Large intestine (tissue), 3 donors: Measurements from ENCODE around the gene TCERG1L. TPM values are rescaled to one million over a fixed set of nuclear protein-coding genes. Genes with fewer than 3 reads are reported as not detected.
"Not testable (repeated sequence)": the region's sequence is repeated elsewhere in the genome, so short reads cannot be mapped to it uniquely, and the experiment has no call there.

Experiments
- DNase-seq, 2 donors: peaks; one replicate each; pipeline versions ENCODE4 v3.0.0 to v3.0.0-alpha.2; 2013
- H3K27ac ChIP-seq: one replicate; pipeline ENCODE4 v1.5.1; 2013; ENCODE audit warnings: low read length
- H3K27me3 ChIP-seq: 2 replicates; pipeline ENCODE4 v1.6.1; 2013; ENCODE audit warnings: low read length; ENCODE audit not compliant: control insufficient read depth, insufficient read depth
- H3K36me3 ChIP-seq: 2 replicates; pipeline ENCODE4 v1.6.1; 2013; ENCODE audit warnings: low read length; ENCODE audit not compliant: control insufficient read depth, insufficient read depth
- H3K4me1 ChIP-seq: one replicate; pipeline ENCODE4 v1.6.1; 2013; ENCODE audit warnings: low read length; ENCODE audit not compliant: control insufficient read depth, insufficient read depth
- H3K4me3 ChIP-seq: one replicate; pipeline ENCODE4 v1.5.1; 2013; ENCODE audit warnings: low read length
- H3K9me3 ChIP-seq: one replicate; pipeline ENCODE4 v1.6.1; 2013; ENCODE audit warnings: mild to moderate bottlenecking, low read depth, low read length, moderate library complexity; ENCODE audit not compliant: control insufficient read depth
- WGBS: methylation state at CpG from one replicate; pipeline ENCODE4 v1.1.5; 2013; ENCODE audit warnings: low lambda C conversion rate; ENCODE audit not compliant: insufficient coverage; 5-methylcytosine and 5-hydroxymethylcytosine counted together
- polyA plus RNA-seq: library from polyadenylated mRNA; unstranded; fragments of 120-200 nt; gene quantifications from one replicate; pipeline ENCODE4 v1.2.1, GENCODE V29; 2013

TCERG1L gene
- polyA plus RNA-seq, 1 donor = 0.45 TPM

DNA sequence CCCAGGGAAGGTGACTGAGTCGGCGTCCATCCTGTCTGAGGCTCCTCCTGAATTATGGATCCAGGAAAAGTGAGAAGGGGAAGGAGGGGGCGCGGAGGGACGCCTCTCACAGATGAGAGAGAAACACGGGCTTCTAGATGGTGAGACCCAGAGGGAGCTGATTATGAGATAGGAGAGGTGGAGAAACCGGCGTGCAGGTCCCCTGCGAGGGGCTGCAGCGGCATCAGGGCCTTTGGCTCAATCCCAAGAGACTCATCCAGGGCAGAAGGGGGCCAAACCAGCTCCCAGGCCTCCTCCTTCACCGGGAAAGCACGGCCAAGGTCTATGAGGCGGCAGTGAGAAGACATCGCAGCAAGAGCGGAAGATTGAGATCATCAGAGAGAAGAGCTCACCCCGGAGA lies 70.8 kb downstream of the TCERG1L start:
- Histone ChIP-seq H3K9me3 (no peaks in the 10 kb centered on the region), H3K27ac (no peak overlapping the region), H3K27me3 (no peaks in the 10 kb centered on the region), H3K4me3 (no peak overlapping the region), H3K4me1 (no peaks in the 10 kb centered on the region), H3K36me3 (no peaks in the 10 kb centered on the region)
- DNase-seq = no peak
- WGBS = no CpG with 5 or more reads among the region's 16 CpGs

DNA sequence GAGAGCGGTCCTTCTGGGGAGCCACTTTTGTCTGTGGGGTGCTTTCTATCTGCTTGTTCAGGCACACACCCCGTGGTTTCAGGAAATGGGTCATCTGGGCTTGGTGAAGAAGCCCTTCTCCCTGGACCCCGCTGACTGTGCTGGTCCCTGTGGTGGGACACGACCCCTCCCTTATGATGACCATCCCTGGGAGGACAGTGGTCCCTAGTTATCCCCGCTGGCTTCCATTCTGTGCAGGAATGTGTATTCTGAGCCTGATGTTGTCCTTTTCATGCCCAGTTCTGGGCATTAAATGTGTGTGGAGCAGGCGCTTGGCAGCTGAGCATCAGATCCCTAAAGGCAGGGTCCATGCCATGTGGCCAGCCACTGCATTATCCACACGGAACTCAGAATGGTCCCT lies 71.6 kb downstream of the TCERG1L start:
- WGBS = no CpG with 5 or more reads among the region's 7 CpGs
- Histone ChIP-seq H3K9me3 (no peaks in the 10 kb centered on the region), H3K36me3 (no peaks in the 10 kb centered on the region), H3K27ac (no peak overlapping the region), H3K27me3 (no peaks in the 10 kb centered on the region), H3K4me3 (no peak overlapping the region), H3K4me1 (no peaks in the 10 kb centered on the region)
- DNase-seq = no peak

DNA sequence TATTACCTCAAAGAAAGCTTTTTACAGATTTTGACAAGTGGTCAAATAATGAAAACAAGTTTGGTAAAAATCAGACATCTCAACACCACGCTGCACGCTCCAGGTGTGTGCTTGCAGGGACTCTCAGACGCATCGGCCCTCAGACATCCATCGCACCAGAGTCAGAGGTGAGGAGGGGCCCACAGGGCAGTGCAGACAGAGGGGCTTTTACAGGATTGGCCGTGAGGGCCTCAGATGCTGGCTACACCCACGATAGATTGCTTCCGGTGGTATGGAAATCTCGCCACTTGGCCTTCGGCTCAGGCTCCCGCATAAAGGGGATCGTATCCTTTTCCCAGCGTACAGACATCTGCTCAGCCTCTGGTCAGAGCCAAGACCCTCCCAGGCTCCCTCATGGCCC lies 72.1 kb downstream of the TCERG1L start:
- no peaks in the 10 kb centered on the region for H3K9me3 ChIP-seq

DNA sequence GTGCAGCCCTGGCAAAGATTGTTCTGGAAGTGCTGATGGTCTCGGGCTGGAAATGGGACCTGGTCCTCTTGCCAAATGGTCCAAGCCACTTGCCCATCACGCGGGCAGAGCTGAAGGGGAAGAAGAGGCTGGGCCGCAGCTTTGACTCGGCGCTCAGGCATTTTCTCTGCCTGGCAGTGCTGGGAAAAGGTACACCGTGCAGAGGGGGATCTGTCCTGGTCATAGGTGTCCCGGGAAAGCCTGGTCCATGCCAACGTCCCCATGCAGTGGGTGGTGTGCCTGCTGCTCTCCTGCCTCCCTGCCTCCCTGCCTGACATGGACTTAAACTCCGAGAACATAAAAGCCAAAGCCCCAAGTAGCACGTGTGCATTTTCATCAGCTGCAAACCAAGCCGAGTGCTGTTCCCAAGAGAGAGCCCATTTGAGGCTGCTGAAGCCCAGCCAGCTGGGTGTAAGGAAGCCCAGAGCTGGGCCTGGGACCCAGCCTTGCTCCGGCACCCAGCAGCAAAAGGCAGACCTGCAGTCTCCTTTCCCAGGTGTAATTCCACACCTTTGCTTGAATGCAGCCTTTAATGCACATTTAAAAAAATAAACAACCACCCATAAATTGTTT lies 72.7 kb downstream of the TCERG1L start:
- no peak overlapping the region for H3K4me3 ChIP-seq
- H3K9me3 ChIP-seq = no peaks in the 10 kb centered on the region
- no peaks in the 10 kb centered on the region for H3K36me3 ChIP-seq
- no peaks in the 10 kb centered on the region for H3K4me1 ChIP-seq
- H3K27ac ChIP-seq = no peak overlapping the region
- no peak for DNase-seq
- H3K27me3 ChIP-seq = no peaks in the 10 kb centered on the region
- WGBS = no CpG with 5 or more reads among the region's 13 CpGs

More for the DNA sequence above, 72.1 kb downstream of the TCERG1L start:
- Histone ChIP-seq H3K36me3 (no peaks in the 10 kb centered on the region), H3K4me3 (no peak overlapping the region), H3K4me1 (no peaks in the 10 kb centered on the region), H3K27ac (no peak overlapping the region), H3K27me3 (no peaks in the 10 kb centered on the region)
- no peak for DNase-seq
- no CpG with 5 or more reads among the region's 13 CpGs for WGBS

DNA sequence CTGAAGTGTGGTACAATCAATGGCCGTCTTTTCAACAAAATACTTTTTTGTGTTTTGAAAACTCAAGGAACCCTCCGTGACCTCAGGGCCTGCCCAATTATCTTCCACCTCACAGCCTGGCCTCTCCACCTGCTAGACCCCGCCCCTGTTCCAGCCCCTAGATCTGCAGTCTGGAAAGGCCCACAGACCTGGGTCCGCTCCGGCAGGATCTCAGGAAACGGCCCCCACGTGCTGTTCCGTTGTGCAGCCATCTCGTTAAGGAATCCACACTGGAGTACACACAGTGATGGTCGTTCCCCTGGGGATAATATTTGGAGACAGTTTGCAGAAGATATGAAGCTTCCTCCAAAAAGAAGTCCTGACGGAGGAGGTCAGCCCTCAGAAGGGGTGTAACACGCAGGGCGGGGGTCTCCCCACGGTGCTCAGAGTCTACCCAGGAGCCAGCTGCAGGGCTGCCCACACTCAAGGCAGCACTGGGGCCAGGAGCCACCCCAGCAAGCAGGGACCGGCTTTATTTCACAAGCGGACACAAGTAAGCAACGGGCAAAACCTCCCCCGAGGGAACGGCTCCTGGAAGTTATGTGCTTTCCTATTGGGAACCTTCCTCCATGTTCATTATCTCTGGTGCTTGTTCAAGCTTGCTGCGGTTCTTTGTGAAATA lies 73.4 kb downstream of the TCERG1L start:
- DNase-seq = no peak
- Histone ChIP-seq H3K36me3 (no peaks in the 10 kb centered on the region), H3K4me1 (no peaks in the 10 kb centered on the region), H3K27me3 (no peaks in the 10 kb centered on the region), H3K27ac (no peak overlapping the region), H3K9me3 (no peaks in the 10 kb centered on the region), H3K4me3 (no peak overlapping the region)
- 80% methylated on average over 1 of the region's 20 CpGs for whole genome bisulfite sequencing

DNA sequence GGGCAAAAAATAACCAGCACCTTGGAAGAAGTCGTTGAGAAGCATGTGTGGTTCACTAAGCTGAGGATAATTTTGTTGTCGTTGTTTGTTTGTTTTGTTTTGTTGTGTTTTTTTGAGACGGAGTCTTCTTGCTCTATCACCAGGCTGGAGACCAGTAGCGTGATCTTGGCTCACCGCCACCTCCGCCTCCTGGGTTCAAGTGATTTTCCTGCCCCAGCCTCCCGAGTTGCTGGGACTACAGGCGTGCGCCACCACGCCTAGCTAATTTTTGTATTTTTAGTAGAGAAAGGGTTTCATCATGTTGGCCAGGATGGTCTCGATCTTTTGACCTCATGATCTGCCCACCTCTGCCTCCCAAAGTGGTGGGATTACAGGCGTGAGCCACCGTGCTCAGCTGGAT lies 76.9 kb downstream of the TCERG1L start:
- not testable (repeated sequence) for H3K4me1 ChIP-seq, H3K4me3 ChIP-seq, H3K27ac ChIP-seq, H3K36me3 ChIP-seq, DNase-seq, H3K27me3 ChIP-seq, H3K9me3 ChIP-seq
- WGBS = 100% methylated on average over 3 of the region's 13 CpGs

DNA sequence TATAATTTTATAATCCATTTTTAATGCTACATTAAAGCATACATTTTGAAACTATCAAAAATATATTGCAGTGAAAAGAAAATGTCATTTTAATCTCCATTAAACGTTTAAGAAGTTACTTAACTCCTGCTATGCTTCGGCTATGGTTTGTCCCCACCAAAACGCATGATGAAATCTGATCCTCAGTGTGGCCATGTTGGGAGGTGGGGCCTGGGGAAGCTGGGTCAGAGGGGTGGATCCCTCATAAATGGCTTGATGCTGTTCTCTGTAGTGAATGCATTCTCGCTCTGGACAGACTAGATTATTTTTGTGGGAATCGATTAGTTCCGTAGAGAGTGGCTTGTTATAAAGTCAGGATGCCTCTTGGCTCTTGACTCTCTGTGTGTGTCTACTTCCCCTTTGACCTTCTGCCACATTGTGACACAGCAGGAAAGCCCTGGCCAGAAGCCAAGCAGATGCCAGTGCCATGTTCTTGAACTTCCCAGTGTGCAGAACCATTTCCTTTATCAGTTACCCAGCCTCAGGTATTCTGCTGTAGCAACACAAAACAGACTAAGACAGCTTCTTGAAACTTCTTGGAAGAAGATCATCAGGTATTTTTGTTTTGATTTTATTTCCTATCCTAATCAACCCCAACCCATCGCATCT lies 77.8 kb downstream of the TCERG1L start:
- WGBS = 61% methylated on average over 3 of the region's 7 CpGs
- Histone ChIP-seq H3K27me3 (no peaks in the 10 kb centered on the region), H3K9me3 (peaks cover 5% of the 10 kb centered on the region), H3K36me3 (no peaks in the 10 kb centered on the region), H3K4me3 (no peak overlapping the region), H3K27ac (no peak overlapping the region), H3K4me1 (no peaks in the 10 kb centered on the region)
- DNase-seq = no peak

DNA sequence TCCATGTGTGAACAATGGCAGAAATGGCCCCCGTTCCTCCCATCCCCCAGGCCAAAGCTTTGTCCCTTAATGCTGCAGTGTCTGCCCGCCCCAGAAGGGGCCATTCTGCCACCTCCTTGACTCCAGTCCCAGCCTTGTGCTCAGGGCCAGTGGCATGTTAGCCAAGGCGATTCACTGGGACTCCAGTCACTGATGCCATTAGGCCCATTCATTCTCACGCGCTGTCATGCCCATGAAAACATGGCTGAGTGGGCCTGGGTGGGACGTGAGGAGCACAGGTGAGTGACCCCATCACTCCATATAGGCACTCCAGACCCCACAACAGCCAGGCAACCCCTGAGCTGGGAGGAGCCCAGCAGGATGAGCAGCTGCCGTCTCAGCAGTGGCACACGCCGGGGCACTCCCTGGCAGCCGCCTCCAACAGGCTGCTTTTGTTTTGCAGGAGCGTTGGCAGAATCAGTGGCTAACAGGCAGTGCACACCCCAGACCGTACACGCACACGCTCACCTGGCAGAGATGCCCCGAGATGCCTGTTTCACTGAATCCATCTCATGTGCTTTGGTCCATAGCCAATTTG lies 79.5 kb downstream of the TCERG1L start:
- Histone ChIP-seq H3K27ac (no peak overlapping the region), H3K27me3 (no peaks in the 10 kb centered on the region), H3K36me3 (no peaks in the 10 kb centered on the region), H3K4me1 (no peaks in the 10 kb centered on the region), H3K9me3 (peaks cover 5% of the 10 kb centered on the region), H3K4me3 (no peak overlapping the region)
- no CpG with 5 or more reads among the region's 15 CpGs for WGBS
- no peak for DNase-seq

DNA sequence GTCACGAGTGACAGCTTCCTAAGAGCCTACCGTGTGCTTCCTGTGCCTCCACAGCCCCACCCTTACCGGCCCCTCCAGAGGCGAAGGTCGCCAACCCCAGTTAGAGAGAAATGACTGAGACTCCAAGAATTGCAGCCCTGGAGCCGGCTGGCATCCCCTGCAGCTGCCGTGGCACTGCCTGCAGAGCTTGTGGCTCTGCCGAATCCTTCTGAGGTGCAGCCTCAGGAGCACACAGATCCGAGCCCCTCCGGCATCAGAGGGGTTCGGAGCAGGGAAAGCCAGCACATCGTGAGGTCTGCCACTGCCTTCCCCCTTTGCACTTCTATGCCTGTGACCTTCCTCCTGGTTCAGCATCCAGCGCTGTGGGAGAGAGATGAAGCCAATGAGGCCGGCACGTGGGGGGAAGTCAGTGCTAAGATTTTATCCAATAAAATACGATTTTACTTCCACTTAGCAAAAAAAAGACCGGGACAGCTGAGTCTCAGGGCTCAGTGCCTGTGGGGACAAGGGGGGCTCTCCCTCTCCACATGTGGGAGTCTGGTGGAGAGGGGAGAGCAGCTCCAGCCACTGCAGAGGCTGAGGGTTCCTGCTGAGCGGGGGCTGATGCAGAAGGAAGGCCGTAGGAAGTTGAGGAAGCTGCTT lies 80.1 kb downstream of the TCERG1L start:
- H3K27ac ChIP-seq = no peak overlapping the region
- peaks cover 5% of the 10 kb centered on the region for H3K9me3 ChIP-seq
- DNase-seq = no peak
- H3K27me3 ChIP-seq = no peaks in the 10 kb centered on the region
- no peaks in the 10 kb centered on the region for H3K4me1 ChIP-seq
- WGBS = no CpG with 5 or more reads among the region's 19 CpGs
- no peak overlapping the region for H3K4me3 ChIP-seq
- H3K36me3 ChIP-seq = no peaks in the 10 kb centered on the region

DNA sequence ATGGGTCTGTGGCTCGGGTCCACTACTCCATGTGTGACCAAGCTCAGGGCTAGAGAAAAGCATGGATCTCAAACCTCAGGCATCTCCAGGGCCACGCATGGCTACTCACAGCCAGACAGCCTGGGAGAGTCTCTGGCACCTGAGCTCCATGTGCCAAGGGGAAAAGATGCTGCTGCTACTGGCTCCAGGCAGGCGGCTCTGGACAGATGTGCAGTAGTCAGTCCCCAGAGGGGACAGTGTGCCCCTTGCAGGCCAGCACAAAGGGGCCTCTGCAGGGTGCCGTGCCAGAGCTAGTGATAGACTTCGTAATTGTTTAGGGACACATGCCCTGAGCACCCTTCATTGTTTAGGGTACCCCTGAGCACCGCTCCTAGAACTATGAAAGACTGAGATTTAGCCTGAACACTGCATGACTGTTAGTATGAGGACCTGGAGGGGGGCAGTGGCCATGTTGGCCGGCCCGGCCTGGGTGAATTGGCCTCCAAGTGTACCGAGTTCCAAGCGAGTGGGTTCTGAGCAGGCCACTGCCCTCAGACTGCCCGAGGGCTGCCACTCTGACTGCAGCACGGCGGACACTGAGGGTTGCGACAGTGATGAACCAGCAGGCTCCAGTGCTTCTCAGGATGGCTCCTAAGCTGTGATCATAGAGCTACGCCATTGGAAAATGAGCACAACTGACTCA lies 80.7 kb downstream of the TCERG1L start:
- WGBS = 100% methylated on average over 3 of the region's 15 CpGs
- Histone ChIP-seq H3K27ac (no peak overlapping the region), H3K9me3 (peaks cover 5% of the 10 kb centered on the region), H3K27me3 (no peaks in the 10 kb centered on the region), H3K36me3 (no peaks in the 10 kb centered on the region), H3K4me1 (no peaks in the 10 kb centered on the region), H3K4me3 (no peak overlapping the region)
- no peak for DNase-seq
